Fibroblast of lung (primary cell): ENCODE data around the gene S1PR2. TPM values are rescaled to one million over a fixed set of nuclear protein-coding genes. Genes with fewer than 3 reads are reported as not detected.
A peak's percentile ranks its signal among the peaks of the same experiment; 100 is the strongest.

ENCODE experiments used
- DNase-seq, 2 donors: peaks; one replicate each; pipeline versions ENCODE4 v3.0.0 to v3.0.0-alpha.2; 2010; ENCODE audit warnings: low read depth in 2 of 2
- H2AFZ ChIP-seq: 2 replicates; pipeline ENCODE4 v1.5.1; 2012; ENCODE audit warnings: low read length, control low read depth, inconsistent platforms
- H3K27ac ChIP-seq: 2 replicates; pipeline ENCODE4 v1.5.1; 2011; ENCODE audit warnings: low read length, control low read depth; ENCODE audit not compliant: insufficient read depth
- H3K27me3 ChIP-seq: 2 replicates; pipeline ENCODE4 v1.5.1; 2011; ENCODE audit warnings: mild to moderate bottlenecking, low read length; ENCODE audit not compliant: control insufficient read depth, insufficient read depth
- H3K36me3 ChIP-seq: 2 replicates; pipeline ENCODE4 v1.5.1; 2011; ENCODE audit warnings: low read length; ENCODE audit not compliant: control insufficient read depth, insufficient read depth
- H3K4me1 ChIP-seq: 2 replicates; pipeline ENCODE4 v1.5.1; 2011; ENCODE audit warnings: low read length; ENCODE audit not compliant: control insufficient read depth, insufficient read depth; ENCODE audit errors: extremely low read depth
- H3K4me2 ChIP-seq: 2 replicates; pipeline ENCODE4 v1.5.1; 2011; ENCODE audit warnings: low read length, control low read depth; ENCODE audit not compliant: insufficient read depth; ENCODE audit errors: extremely low read depth
- H3K4me3 ChIP-seq, 4 experiments: fragments of 200-600 bp in 1 of 4; sonication (generic) in 1 of 4; replicated peaks in 1 of 4; 2 replicates each; pipeline ENCODE4 v1.5.1; 2011 to 2016; ENCODE audit warnings: low read length in 4 of 4, low read depth in 3 of 4, mild to moderate bottlenecking in 3 of 4, control low read depth in 2 of 4, inconsistent platforms in 1 of 4, mixed read lengths in 1 of 4; ENCODE audit not compliant: insufficient read depth in 1 of 4; ENCODE audit errors: control extremely low read depth in 1 of 4
- H3K79me2 ChIP-seq: 2 replicates; pipeline ENCODE4 v1.5.1; 2012; ENCODE audit warnings: mild to moderate bottlenecking, low read length, inconsistent platforms; ENCODE audit not compliant: control insufficient read depth, insufficient read depth
- H3K9ac ChIP-seq: 2 replicates; pipeline ENCODE4 v1.5.1; 2011; ENCODE audit warnings: mild to moderate bottlenecking, low read length, control low read depth; ENCODE audit not compliant: insufficient read depth
- H3K9me3 ChIP-seq: 2 replicates; pipeline ENCODE4 v1.5.1; 2012; ENCODE audit warnings: low read depth, low read length; ENCODE audit not compliant: control insufficient read depth, insufficient read depth
- H4K20me1 ChIP-seq: 2 replicates; pipeline ENCODE4 v1.5.1; 2011; ENCODE audit warnings: low read length; ENCODE audit not compliant: control insufficient read depth, insufficient read depth; ENCODE audit errors: extremely low read depth
- EZH2 ChIP-seq: IDR thresholded peaks from 2 replicates; pipeline ENCODE4 v1.5.1; 2012; ENCODE audit warnings: low read length, control low read depth, mild to moderate bottlenecking; ENCODE audit errors: missing control alignments
- polyA plus RNA-seq, 2 donors: library from polyadenylated mRNA; depleted of rRNA in 1 of 2; stranded (reverse) in 1 of 2; unstranded in 1 of 2; fragments of >200 nt; gene quantifications; 2 replicates each; pipeline ENCODE4 v1.2.1, GENCODE V29; 2011 to 2012; ENCODE audit warnings: missing spikeins in 1 of 2
- total RNA-seq: library from RNA; depleted of rRNA; stranded (reverse); fragments of >200 nt; gene quantifications from 2 replicates; pipeline ENCODE4 v1.2.1, GENCODE V29; 2014
- TF ChIP-seq, protein P1 (sequence below), 2 donors: IDR thresholded peaks in 1 of 2; conservative IDR thresholded peaks in 1 of 2; 1 replicate in 1 of 2; 2 replicates in 1 of 2; pipeline ENCODE4 v1.5.1; 2011 to 2012; ENCODE audit warnings: low read length in 2 of 2, control low read depth in 1 of 2, inconsistent platforms in 1 of 2, low read depth in 1 of 2, mild to moderate bottlenecking in 1 of 2

Gene S1PR2
- total and polyA plus RNA-seq, 2 donors (not counting 1 experiment from before 2014, with no cell fraction given), result 25.9 to 30.4 TPM

GRCh38 chr19:10209315-10209714 lies 21.8 kb downstream of the S1PR2 start:
- no peak overlapping the region for H3K27ac ChIP-seq
- H3K27me3 ChIP-seq, result no peaks in the 10 kb centered on the region
- peak; percentile 59 to 74 for DNase-seq
- no peak for TF ChIP-seq EZH2
- TF ChIP-seq, protein P1, sequence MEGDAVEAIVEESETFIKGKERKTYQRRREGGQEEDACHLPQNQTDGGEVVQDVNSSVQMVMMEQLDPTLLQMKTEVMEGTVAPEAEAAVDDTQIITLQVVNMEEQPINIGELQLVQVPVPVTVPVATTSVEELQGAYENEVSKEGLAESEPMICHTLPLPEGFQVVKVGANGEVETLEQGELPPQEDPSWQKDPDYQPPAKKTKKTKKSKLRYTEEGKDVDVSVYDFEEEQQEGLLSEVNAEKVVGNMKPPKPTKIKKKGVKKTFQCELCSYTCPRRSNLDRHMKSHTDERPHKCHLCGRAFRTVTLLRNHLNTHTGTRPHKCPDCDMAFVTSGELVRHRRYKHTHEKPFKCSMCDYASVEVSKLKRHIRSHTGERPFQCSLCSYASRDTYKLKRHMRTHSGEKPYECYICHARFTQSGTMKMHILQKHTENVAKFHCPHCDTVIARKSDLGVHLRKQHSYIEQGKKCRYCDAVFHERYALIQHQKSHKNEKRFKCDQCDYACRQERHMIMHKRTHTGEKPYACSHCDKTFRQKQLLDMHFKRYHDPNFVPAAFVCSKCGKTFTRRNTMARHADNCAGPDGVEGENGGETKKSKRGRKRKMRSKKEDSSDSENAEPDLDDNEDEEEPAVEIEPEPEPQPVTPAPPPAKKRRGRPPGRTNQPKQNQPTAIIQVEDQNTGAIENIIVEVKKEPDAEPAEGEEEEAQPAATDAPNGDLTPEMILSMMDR (conservative IDR thresholded peaks at IDR 0.05 in 1 of 2, IDR thresholded peaks at IDR 0.05 in 1 of 2; ENCODE audit: low read depth in 1 of 2, low read length in 2 of 2), result no peak
- no peaks in the 10 kb centered on the region for H3K9me3 ChIP-seq
- no peaks in the 10 kb centered on the region for H3K36me3 ChIP-seq
- H3K4me2 ChIP-seq, result no peak overlapping the region
- no peaks in the 10 kb centered on the region for H3K79me2 ChIP-seq
- H4K20me1 ChIP-seq, result no peaks in the 10 kb centered on the region
- H3K4me1 ChIP-seq, result no peaks in the 10 kb centered on the region
- no peak overlapping the region for H3K4me3 ChIP-seq
- no peak overlapping the region for H3K9ac ChIP-seq
- no peak overlapping the region for H2AFZ ChIP-seq

- Histone ChIP-seq H3K4me2 (no peak overlapping the region), H3K9ac (no peak overlapping the region), H3K9me3 (no peaks in the 10 kb centered on the region), H4K20me1 (no peaks in the 10 kb centered on the region), H3K79me2 (no peaks in the 10 kb centered on the region), H3K27me3 (no peaks in the 10 kb centered on the region), H3K27ac (no peak overlapping the region), H3K4me3 (no peak overlapping the region), H3K36me3 (no peaks in the 10 kb centered on the region), H2AFZ (no peak overlapping the region), H3K4me1 (no peaks in the 10 kb centered on the region)
- DNase-seq, result peak in 1 of 2 donors; percentile 13
- TF ChIP-seq EZH2, result no peak
- TF ChIP-seq, protein P1 (conservative IDR thresholded peaks at IDR 0.05 in 1 of 2, IDR thresholded peaks at IDR 0.05 in 1 of 2; ENCODE audit: low read depth in 1 of 2, low read length in 2 of 2), result no peak
These were observed 24.1 kb downstream of the S1PR2 start for GRCh38 chr19:10207026-10207425.

DNA sequence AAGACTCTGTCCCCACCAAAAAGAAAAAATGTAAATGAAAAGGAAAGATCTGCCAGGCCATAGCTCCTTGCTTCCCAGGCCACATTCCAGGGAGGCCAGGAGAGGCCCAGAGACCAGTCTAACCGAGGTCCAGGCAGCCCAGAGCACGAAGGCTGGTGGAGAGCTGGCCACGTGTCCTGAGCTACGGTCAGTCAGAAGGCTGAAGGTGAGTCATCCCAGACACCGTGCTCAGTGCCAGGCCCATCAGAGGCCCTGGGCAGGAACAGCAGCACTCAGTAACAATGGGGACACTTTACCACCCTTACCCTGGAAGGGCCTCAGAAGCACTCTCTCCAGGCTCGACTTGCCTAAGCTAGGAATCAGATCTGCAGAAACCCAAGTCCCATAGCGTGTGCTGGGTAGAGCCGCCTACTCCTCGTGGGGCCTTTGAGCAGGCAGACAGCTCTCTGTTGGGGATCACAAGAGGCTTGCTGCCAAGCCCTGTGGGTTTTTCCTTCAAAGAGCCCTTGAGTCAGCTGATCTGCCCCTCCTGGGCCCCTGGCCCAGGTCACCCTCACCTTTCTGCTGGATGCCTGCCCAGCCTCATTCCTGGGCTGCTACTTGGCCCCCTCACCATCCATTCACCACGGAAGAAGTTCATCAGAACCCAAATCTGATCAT lies 24.8 kb downstream of the S1PR2 start:
- Histone ChIP-seq H3K27ac (no peak overlapping the region), H3K27me3 (no peaks in the 10 kb centered on the region), H3K4me1 (no peaks in the 10 kb centered on the region), H2AFZ (no peak overlapping the region), H3K36me3 (no peaks in the 10 kb centered on the region), H3K4me3 (no peak overlapping the region), H4K20me1 (no peaks in the 10 kb centered on the region), H3K9me3 (no peaks in the 10 kb centered on the region), H3K4me2 (no peak overlapping the region), H3K9ac (no peak overlapping the region), H3K79me2 (no peaks in the 10 kb centered on the region)
- TF ChIP-seq, protein P1 (conservative IDR thresholded peaks at IDR 0.05 in 1 of 2, IDR thresholded peaks at IDR 0.05 in 1 of 2; ENCODE audit: low read depth in 1 of 2, low read length in 2 of 2), result no peak
- TF ChIP-seq EZH2, result no peak
- peak; percentile 47 to 88 for DNase-seq
